ENCODE results near the gene TPRG1L. TPM values are rescaled to one million over a fixed set of nuclear protein-coding genes. Genes with fewer than 3 reads are reported as not detected.

TPRG1L gene
- total and polyA plus RNA-seq, 7 donors, result 34.9 to 105 (median 49.2) TPM

DNA sequence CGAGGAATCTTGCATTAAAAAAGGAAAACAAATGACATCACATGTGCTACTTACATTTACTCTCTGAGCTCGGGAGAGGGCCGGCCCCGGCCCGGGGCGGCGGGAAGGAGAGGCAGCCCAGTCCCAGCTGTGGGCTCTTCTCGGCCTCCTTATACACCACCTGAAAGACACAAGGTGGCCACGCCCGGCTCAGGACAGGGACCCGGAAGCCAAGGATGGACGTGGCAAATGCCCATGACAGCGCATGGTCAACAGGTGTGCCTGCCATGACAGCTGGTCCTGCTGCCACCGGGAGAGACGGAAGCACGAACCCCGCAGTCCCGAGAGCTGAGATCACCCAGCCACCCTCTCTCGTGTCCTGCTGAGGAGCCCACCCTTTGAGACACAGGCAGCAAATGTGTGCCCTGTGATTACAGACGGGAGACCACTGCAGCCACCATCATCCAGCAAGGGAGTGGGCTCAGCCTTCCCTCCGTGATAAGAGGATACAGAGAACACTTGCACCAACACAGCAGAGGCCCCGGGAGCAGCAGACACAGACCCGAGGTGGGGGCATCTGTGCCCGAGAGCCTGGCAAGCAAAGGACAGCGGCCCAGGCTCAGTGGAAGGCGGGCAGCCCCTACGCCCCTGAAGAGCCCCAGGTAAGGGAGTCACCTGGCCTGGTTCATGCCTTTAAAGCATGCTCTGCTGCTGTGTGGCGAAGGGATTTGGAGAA lies 8.7 kb downstream of the TPRG1L start:
- H3K9me3 ChIP-seq, result no peaks in the 10 kb centered on the region
- H3K4me1 ChIP-seq, result no peaks in the 10 kb centered on the region
- H3K4me3 ChIP-seq, result no peak overlapping the region
- TF ChIP-seq POLR2A (IDR thresholded peaks at IDR 0.05) (no peak), EP300 (IDR thresholded peaks at IDR 0.05) (no peak), POLR2AphosphoS5 (IDR thresholded peaks at IDR 0.05) (no peak)
- TF ChIP-seq, protein P1, sequence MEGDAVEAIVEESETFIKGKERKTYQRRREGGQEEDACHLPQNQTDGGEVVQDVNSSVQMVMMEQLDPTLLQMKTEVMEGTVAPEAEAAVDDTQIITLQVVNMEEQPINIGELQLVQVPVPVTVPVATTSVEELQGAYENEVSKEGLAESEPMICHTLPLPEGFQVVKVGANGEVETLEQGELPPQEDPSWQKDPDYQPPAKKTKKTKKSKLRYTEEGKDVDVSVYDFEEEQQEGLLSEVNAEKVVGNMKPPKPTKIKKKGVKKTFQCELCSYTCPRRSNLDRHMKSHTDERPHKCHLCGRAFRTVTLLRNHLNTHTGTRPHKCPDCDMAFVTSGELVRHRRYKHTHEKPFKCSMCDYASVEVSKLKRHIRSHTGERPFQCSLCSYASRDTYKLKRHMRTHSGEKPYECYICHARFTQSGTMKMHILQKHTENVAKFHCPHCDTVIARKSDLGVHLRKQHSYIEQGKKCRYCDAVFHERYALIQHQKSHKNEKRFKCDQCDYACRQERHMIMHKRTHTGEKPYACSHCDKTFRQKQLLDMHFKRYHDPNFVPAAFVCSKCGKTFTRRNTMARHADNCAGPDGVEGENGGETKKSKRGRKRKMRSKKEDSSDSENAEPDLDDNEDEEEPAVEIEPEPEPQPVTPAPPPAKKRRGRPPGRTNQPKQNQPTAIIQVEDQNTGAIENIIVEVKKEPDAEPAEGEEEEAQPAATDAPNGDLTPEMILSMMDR (IDR thresholded peaks at IDR 0.05), result no peak
- no peak overlapping the region for H3K27ac ChIP-seq
- no peak for DNase-seq
- 95% methylated on average over 28 of the region's 28 CpGs for WGBS, 2 donors
- H3K27me3 ChIP-seq, result no peaks in the 10 kb centered on the region
- intact Hi-C loops (cut with DNase I), result no loop called here
- peaks cover 28 to 100% (median 63%) of the 10 kb centered on the region in 4 donors for H3K36me3 ChIP-seq

DNA sequence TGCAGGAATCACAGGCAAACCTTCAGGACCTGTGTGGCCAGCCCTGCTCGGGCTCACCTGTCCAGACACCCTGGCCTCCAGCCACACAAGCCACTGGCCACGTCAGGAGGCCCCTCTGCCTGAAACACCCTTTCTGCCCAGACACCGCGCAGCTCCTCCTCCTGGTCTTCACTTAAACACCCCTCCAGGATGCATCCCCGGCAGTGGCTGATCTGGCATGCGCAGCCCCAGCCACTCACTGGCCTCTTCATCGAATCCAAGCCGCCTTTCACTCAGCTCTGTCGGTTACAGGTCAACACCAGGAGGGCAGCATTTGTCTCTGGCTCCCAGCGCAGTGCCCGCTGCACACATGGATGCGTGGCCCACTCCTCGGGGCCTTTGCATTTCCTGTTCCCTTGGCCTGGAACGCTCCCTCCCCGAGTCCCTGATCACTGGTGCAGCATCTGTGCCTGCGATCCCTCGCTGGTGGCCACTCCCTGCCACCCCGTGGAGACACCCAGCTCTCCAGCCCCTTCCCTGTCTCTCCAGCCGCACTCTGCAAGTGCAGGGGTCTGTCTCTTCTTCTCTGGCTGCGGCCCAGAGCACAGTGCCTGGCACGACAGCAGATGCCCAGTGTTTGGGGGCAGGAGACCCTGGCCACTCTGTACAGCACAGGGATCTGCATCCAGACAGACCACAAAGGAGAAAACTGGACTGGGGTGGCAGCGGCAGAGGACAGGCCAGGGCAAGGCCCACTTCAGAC lies 9.4 kb downstream of the TPRG1L start:
- Histone ChIP-seq H3K9me3 (no peaks in the 10 kb centered on the region), H3K27me3 (no peaks in the 10 kb centered on the region), H3K36me3 (peaks cover 28 to 94% (median 58%) of the 10 kb centered on the region in 4 donors), H3K4me1 (no peaks in the 10 kb centered on the region), H3K4me3 (no peak overlapping the region), H3K27ac (no peak overlapping the region)
- whole genome bisulfite sequencing, 2 donors, result 95 to 96% methylated on average over 22 of the region's 22 CpGs
- no peak for DNase-seq
- intact Hi-C loops (cut with DNase I), result no loop called here
- TF ChIP-seq EP300 (IDR thresholded peaks at IDR 0.05), result no peak
- TF ChIP-seq POLR2AphosphoS5 (IDR thresholded peaks at IDR 0.05), result no peak
- no peak for TF ChIP-seq POLR2A (IDR thresholded peaks at IDR 0.05)
- TF ChIP-seq, protein P1 (IDR thresholded peaks at IDR 0.05), result no peak

DNA sequence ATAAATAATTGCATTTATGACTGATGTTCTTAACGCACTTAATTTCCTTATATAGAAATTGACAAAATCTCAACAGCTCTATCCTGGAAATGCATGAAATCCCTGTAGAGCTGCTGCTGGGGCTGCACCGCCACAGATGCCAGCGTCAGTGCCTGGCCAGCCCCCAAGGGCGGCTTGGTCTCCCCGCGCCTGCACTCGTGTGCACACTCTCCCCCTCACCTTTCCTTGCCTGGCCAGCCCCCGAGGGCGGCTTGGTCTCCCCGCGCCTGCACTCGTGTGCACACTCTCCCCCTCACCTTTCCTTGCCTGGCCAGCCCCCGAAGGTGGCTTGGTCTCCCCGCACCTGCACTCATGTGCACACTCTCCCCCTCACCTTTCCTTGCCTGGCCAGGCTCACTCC lies 11.3 kb downstream of the TPRG1L start:
- intact Hi-C loops (cut with DNase I), result no loop called here
- no peaks in the 10 kb centered on the region for H3K27me3 ChIP-seq
- DNase-seq, result no peak
- no peak overlapping the region for H3K27ac ChIP-seq
- 95 to 97% methylated on average over 14 of the region's 14 CpGs for WGBS, 2 donors
- H3K4me3 ChIP-seq, result no peak overlapping the region
- peaks cover 28 to 92% (median 48%) of the 10 kb centered on the region in 4 donors for H3K36me3 ChIP-seq
- no peaks in the 10 kb centered on the region for H3K9me3 ChIP-seq
- TF ChIP-seq, protein P1 (IDR thresholded peaks at IDR 0.05), result no peak
- no peak for TF ChIP-seq POLR2A (IDR thresholded peaks at IDR 0.05)
- no peak for TF ChIP-seq EP300 (IDR thresholded peaks at IDR 0.05)
- no peak for TF ChIP-seq POLR2AphosphoS5 (IDR thresholded peaks at IDR 0.05)
- H3K4me1 ChIP-seq, result no peaks in the 10 kb centered on the region

DNA sequence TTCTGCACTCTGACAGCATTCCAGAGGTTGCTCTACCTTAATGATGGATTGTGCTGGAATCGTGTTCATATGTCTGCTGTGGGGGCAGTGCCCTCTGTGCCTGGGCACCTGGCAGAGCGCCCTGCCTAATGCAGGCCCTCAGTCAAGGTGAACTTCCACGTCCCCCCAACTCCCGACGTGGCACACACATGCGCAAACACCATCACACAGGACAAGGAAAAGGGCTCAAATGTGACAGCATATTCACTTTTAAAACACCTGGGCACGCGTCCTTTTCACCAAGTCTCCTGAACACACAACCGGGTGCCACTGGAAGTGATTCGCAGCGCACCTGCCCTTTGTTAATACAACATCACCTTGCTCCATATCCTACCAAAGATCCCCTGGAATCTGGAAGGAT lies 11.7 kb downstream of the TPRG1L start:
- Histone ChIP-seq H3K36me3 (peaks cover 28 to 90% (median 47%) of the 10 kb centered on the region in 4 donors), H3K9me3 (no peaks in the 10 kb centered on the region), H3K27me3 (no peaks in the 10 kb centered on the region), H3K27ac (no peak overlapping the region), H3K4me1 (no peaks in the 10 kb centered on the region), H3K4me3 (no peak overlapping the region)
- 95 to 97% methylated on average over 11 of the region's 11 CpGs for WGBS, 2 donors
- intact Hi-C loops (cut with DNase I), result no loop called here
- TF ChIP-seq, protein P1 (IDR thresholded peaks at IDR 0.05), result no peak
- no peak for TF ChIP-seq POLR2A (IDR thresholded peaks at IDR 0.05)
- no peak for TF ChIP-seq EP300 (IDR thresholded peaks at IDR 0.05)
- no peak for TF ChIP-seq POLR2AphosphoS5 (IDR thresholded peaks at IDR 0.05)
- no peak for DNase-seq

Data from sigmoid colon (tissue), 7 donors.